SJSA1 (cell line): Measurements from ENCODE around the gene MIEF2. TPM values are rescaled to one million over a fixed set of nuclear protein-coding genes. Genes with fewer than 3 reads are reported as not detected.

ENCODE experiments used
- DNase-seq, 2 experiments: peaks; one replicate each; pipeline ENCODE4 v3.0.0-alpha.2; 2015 to 2020; ENCODE audit warnings: low spot score in 2 of 2, low read depth in 1 of 2
- H3K27ac ChIP-seq: fragments of 250-450 bp; sonication (Bioruptor Pico); 2 replicates; pipeline ENCODE4 v1.5.1; 2020; ENCODE audit warnings: mild to moderate bottlenecking, moderate library complexity
- H3K27me3 ChIP-seq: fragments of 250-450 bp; sonication (Bioruptor Pico); replicated peaks from 2 replicates; pipeline ENCODE4 v1.5.1; 2020; ENCODE audit warnings: mild to moderate bottlenecking, moderate library complexity
- H3K36me3 ChIP-seq: fragments of 250-450 bp; sonication (Bioruptor Pico); 2 replicates; pipeline ENCODE4 v1.5.1; 2020; ENCODE audit warnings: mild to moderate bottlenecking
- H3K4me1 ChIP-seq: fragments of 250-450 bp; sonication (Bioruptor Pico); replicated peaks from 2 replicates; pipeline ENCODE4 v1.6.1; 2021; ENCODE audit warnings: mild to moderate bottlenecking
- H3K4me3 ChIP-seq: fragments of 250-450 bp; sonication (Bioruptor Pico); 2 replicates; pipeline ENCODE4 v1.5.1; 2020; ENCODE audit warnings: mild to moderate bottlenecking
- H3K9me3 ChIP-seq: fragments of 250-450 bp; sonication (Bioruptor Pico); replicated peaks from 2 replicates; pipeline ENCODE4 v1.5.1; 2020; ENCODE audit warnings: mild to moderate bottlenecking
- total RNA-seq: library from RNA; depleted of rRNA; stranded (reverse); fragments of >200 nt; shearing (Covaris generic); gene quantifications from 2 replicates; pipeline ENCODE4 v1.2.3, GENCODE V29; 2014

MIEF2 gene
- total RNA-seq, 1 experiment from 2014 or later = 5.3 TPM

GRCh38 chr17:18256776-18257175 lies 3.7 kb upstream of the MIEF2 start:
- Histone ChIP-seq H3K4me3 (peak overlapping the region; percentile 99; the same call in 1 of the 2 replicates), H3K27ac (no peak overlapping the region), H3K4me1 (peaks cover 35% of the 10 kb centered on the region)

GRCh38 chr17:18257268-18257981 lies 3.0 kb upstream of the MIEF2 start:
- H3K4me1 ChIP-seq = peaks cover 37% of the 10 kb centered on the region
- peak overlapping the region; percentile 99 for H3K4me3 ChIP-seq
- peak in 1 of 2 experiments; percentile 12 for DNase-seq
- peaks cover 64% of the 10 kb centered on the region for H3K36me3 ChIP-seq
- H3K9me3 ChIP-seq = no peaks in the 10 kb centered on the region
- H3K27me3 ChIP-seq = no peaks in the 10 kb centered on the region
- H3K27ac ChIP-seq = peak overlapping the region; percentile 95

More at GRCh38 chr17:18256776-18257175, 3.7 kb upstream of the MIEF2 start:
- DNase-seq = no peak
- peaks cover 71% of the 10 kb centered on the region for H3K36me3 ChIP-seq
- H3K27me3 ChIP-seq = no peaks in the 10 kb centered on the region
- H3K9me3 ChIP-seq = no peaks in the 10 kb centered on the region

GRCh38 chr17:18257982-18258355 lies 2.5 kb upstream of the MIEF2 start:
- H3K27ac ChIP-seq = peak overlapping the region; percentile 95
- H3K4me1 ChIP-seq = peaks cover 37% of the 10 kb centered on the region
- DNase-seq = peak; percentile 84 to 88
- H3K27me3 ChIP-seq = no peaks in the 10 kb centered on the region
- H3K36me3 ChIP-seq = peaks cover 60% of the 10 kb centered on the region
- H3K4me3 ChIP-seq = peak overlapping the region; percentile 99
- no peaks in the 10 kb centered on the region for H3K9me3 ChIP-seq

GRCh38 chr17:18258356-18259038 lies 2.0 kb upstream of the MIEF2 start, which contains the start of gene FLII:
Gene FLII (minus strand): TSS chr17:18258738. CDS start chr17:18258690, 48 bp downstream.
- H3K9me3 ChIP-seq = no peaks in the 10 kb centered on the region
- peaks cover 37% of the 10 kb centered on the region for H3K4me1 ChIP-seq
- H3K27ac ChIP-seq = peak within 1 kb of the TSS; percentile 95
- DNase-seq = peak in 1 of 2 experiments; percentile 85
- H3K36me3 ChIP-seq = peaks cover 58% of the 10 kb centered on the region
- H3K4me3 ChIP-seq = peak within 1 kb of the TSS; percentile 99
- no peaks in the 10 kb centered on the region for H3K27me3 ChIP-seq

- Histone ChIP-seq H3K27me3 (no peaks in the 10 kb centered on the region), H3K27ac (no peak overlapping the region), H3K9me3 (no peaks in the 10 kb centered on the region), H3K4me3 (peak overlapping the region; percentile 69), H3K36me3 (peaks cover 56% of the 10 kb centered on the region), H3K4me1 (peaks cover 37% of the 10 kb centered on the region)
- no peak for DNase-seq
Measured at GRCh38 chr17:18259621-18260331, 686 bp upstream of the MIEF2 start.

- Histone ChIP-seq H3K27me3 (no peaks in the 10 kb centered on the region), H3K4me1 (peaks cover 37% of the 10 kb centered on the region), H3K4me3 (peak overlapping the region; percentile 69), H3K36me3 (peaks cover 48% of the 10 kb centered on the region), H3K9me3 (no peaks in the 10 kb centered on the region), H3K27ac (peak overlapping the region; percentile 34)
- DNase-seq = peak in 1 of 2 experiments; percentile 29
Measured at GRCh38 chr17:18261146-18261515, 669 bp downstream of the MIEF2 start.

- Histone ChIP-seq H3K9me3 (no peaks in the 10 kb centered on the region), H3K36me3 (peaks cover 43% of the 10 kb centered on the region), H3K27ac (no peak overlapping the region), H3K27me3 (no peaks in the 10 kb centered on the region), H3K4me3 (peak overlapping the region; percentile 69), H3K4me1 (peaks cover 37% of the 10 kb centered on the region)
- DNase-seq = no peak
Measured at GRCh38 chr17:18261659-18262058, 1.2 kb downstream of the MIEF2 start.

- Histone ChIP-seq H3K4me1 (peaks cover 32% of the 10 kb centered on the region), H3K9me3 (no peaks in the 10 kb centered on the region), H3K4me3 (no peak overlapping the region), H3K27ac (no peak overlapping the region), H3K27me3 (no peaks in the 10 kb centered on the region), H3K36me3 (peaks cover 38% of the 10 kb centered on the region)
- no peak for DNase-seq
Measured at GRCh38 chr17:18262111-18262510, 1.6 kb downstream of the MIEF2 start.

GRCh38 chr17:18262641-18263040 lies 2.2 kb downstream of the MIEF2 start:
- Histone ChIP-seq H3K27ac (no peak overlapping the region), H3K4me3 (no peak overlapping the region), H3K27me3 (no peaks in the 10 kb centered on the region), H3K9me3 (no peaks in the 10 kb centered on the region), H3K36me3 (peaks cover 33% of the 10 kb centered on the region), H3K4me1 (peaks cover 27% of the 10 kb centered on the region)
- DNase-seq = no peak

- H3K4me3 ChIP-seq = no peak overlapping the region
- H3K27ac ChIP-seq = no peak overlapping the region
- H3K4me1 ChIP-seq = peaks cover 17% of the 10 kb centered on the region
- H3K36me3 ChIP-seq = peaks cover 21% of the 10 kb centered on the region
- no peak for DNase-seq
- H3K27me3 ChIP-seq = no peaks in the 10 kb centered on the region
- no peaks in the 10 kb centered on the region for H3K9me3 ChIP-seq
Measured at GRCh38 chr17:18263885-18264682, 3.6 kb downstream of the MIEF2 start.

GRCh38 chr17:18267366-18267765 lies 6.9 kb downstream of the MIEF2 start:
- no peak overlapping the region for H3K27ac ChIP-seq
- peaks cover 31% of the 10 kb centered on the region for H3K36me3 ChIP-seq
- H3K4me3 ChIP-seq = no peak overlapping the region
- no peak for DNase-seq
- H3K27me3 ChIP-seq = no peaks in the 10 kb centered on the region
- no peaks in the 10 kb centered on the region for H3K4me1 ChIP-seq
- H3K9me3 ChIP-seq = no peaks in the 10 kb centered on the region

GRCh38 chr17:18267927-18268711 lies 7.7 kb downstream of the MIEF2 start:
- no peaks in the 10 kb centered on the region for H3K9me3 ChIP-seq
- no peaks in the 10 kb centered on the region for H3K27me3 ChIP-seq
- no peak overlapping the region for H3K27ac ChIP-seq
- no peak for DNase-seq
- H3K36me3 ChIP-seq = peaks cover 36% of the 10 kb centered on the region
- no peaks in the 10 kb centered on the region for H3K4me1 ChIP-seq
- H3K4me3 ChIP-seq = no peak overlapping the region
